GM21717 (cell line): ENCODE results near the gene THBS3.
"Not testable (repeated sequence)": the region's sequence is repeated elsewhere in the genome, so short reads cannot be mapped to it uniquely, and the experiment has no call there.

Experiments
- ATAC-seq: cut with Tn5 transposase; IDR thresholded peaks from one replicate; pipeline ENCODE4 v1.9.1; 2021; ENCODE audit warnings: mild to moderate bottlenecking, moderate library complexity; ENCODE audit not compliant: unreplicated experiment

Gene THBS3

DNA sequence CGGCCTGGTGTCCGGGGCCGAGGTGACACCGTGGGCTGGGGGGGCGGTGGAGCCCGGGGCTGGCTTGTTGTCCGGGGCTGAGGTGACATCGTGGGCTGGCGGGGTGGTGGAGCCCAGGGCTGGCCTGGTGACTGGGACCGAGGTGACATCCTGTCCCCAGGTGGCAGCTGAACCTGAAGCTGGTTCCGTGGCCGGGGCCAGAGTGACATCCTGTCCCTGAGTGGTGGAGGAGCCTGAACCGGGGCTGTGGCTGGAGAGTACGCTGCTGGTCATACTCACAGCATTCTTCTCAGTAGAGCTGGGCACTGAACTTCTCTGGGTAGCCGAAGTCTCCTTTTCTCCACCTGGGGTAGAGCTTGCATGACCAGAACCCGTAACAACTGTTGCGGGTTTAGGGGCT is 15.8 kb downstream of the THBS3 start:
- ATAC-seq, result no peak

DNA sequence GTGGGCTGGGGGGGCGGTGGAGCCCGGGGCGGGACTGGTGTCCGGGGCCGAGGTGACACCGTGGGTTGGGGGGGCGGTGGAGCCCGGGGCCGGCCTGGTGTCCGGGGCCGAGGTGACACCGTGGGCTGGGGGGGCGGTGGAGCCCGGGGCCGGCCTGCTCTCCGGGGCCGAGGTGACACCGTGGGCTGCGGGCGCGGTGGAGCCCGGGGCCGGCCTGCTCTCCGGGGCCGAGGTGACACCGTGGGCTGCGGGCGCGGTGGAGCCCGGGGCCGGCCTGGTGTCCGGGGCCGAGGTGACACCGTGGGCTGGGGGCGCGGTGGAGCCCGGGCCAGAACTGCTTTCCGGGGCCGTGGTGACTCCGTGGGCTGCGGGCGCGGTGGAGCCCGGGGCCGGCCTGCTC is 17.8 kb downstream of the THBS3 start:
- not testable (repeated sequence) for ATAC-seq

DNA sequence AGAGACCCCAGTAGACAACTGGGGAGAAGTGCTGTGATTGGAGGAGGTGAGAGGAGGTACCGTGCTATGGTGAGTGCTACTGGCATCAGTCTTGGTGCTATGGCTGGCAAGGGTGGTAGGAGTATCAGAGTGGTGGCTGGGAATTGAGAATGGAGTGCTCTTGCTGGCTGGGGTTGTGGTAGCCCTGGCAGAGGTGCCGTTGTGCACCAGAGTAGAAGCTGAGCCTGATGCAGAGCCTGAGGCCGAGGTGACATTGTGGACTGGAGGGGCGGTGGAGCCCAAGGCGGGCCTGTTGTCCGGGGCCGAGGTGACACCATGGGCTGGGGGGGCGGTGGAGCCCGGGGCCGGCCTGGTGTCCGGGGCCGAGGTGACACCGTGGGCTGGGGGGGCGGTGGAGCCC is 19.4 kb downstream of the THBS3 start:
- no peak for ATAC-seq

DNA sequence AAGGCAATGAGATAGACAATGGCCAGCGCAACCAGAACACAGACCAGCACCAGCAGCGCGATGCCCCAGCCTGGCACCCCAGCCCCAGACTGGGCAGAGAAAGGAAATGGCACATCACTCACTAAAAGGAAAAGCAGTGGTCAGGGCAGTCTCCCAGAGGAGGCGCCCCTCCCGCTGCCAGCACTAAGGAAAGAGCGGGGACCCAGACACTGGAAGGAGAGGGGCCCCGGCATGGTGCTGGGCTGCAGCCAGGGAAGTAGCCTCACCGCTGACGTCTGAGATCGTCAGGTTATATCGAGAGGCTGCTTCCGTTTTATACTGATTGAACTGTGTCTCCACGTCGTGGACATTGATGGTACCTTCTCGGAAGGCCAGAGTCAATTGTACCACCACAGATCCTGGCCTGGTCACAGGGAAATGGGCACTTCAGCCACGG is 20.2 kb downstream of the THBS3 start:
- ATAC-seq, result no peak

DNA sequence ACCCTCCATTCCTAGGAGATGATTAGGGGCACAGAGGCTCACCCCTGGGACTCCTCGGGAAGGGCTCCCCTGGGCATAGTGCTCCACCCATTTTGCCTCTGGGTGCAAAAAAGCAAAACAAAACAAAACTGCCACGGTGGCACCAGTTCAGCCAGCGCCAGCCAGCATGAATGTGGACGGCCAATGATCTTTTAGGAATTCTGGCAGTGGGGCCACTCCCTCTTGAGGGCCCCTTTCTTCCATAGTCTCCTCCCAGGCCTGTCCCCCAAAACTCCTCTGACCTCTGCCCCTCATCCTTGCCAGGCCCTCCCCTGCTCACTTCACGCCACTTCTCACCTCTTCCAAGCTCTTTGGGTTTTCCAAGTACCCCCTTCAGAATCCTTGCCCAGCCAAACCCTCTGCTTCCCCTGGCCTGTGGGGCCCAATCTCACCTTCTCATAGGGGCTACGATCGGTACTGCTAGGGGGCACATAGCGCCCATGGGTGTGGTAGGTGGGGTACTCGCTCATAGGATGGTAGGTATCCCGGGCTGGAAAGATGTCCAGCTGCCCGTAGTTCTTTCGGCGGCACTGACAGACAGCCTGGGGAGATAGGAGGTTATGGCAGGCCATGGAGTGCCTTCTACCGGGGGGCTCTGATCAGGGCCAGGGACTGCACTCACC is 20.8 kb downstream of the THBS3 start:
- no peak for ATAC-seq

DNA sequence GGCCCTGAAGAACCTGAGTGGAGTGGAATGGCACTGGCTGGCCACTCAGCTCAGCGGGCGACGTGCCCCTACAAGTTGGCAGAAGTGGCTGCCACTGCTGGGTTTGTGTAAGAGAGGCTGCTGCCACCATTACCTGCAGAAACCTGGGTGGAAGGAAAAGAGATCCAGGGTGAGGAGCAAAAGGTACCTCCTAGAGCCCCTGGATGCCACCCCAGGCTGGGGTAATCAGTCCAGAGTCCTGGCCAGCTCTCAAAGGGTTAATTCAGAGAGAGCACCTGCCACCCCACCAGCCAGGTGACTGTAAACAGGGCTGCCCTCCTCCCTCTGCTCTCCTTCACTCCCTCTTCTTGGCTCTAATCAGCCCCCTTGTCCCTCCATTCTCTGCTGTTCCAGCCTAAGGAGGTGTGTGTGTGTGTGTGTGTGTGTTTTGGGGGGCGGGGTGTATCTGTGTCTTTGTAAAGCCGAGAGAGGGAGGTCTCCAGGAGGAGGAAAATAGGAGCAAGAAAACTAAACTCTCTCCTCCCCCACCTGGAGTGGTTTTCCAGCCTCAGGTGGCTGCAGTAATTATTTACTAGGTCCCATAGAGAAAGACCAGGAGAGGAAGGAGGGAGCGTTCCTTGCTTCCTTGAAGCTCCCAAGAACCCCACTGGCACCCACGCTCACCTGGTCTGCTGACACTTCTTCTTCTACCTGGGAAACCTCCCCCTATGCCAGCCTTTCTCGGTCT is 21.5 kb downstream of the THBS3 start:
- no peak for ATAC-seq

DNA sequence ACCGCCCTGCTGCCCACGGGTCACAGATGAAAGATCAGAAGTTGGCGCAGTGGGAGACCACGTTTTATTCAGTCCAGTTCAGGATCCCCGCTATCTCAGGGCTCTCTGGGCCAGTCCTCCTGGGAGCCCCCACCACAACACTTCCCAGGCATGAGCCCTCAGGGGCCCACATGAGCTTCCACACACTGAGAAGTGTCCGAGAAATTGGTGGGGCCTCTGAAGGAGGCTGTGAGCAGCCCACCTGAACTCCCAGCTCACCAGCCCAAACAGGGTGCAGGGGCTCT is 22.0 kb downstream of the THBS3 start:
- no peak for ATAC-seq

DNA sequence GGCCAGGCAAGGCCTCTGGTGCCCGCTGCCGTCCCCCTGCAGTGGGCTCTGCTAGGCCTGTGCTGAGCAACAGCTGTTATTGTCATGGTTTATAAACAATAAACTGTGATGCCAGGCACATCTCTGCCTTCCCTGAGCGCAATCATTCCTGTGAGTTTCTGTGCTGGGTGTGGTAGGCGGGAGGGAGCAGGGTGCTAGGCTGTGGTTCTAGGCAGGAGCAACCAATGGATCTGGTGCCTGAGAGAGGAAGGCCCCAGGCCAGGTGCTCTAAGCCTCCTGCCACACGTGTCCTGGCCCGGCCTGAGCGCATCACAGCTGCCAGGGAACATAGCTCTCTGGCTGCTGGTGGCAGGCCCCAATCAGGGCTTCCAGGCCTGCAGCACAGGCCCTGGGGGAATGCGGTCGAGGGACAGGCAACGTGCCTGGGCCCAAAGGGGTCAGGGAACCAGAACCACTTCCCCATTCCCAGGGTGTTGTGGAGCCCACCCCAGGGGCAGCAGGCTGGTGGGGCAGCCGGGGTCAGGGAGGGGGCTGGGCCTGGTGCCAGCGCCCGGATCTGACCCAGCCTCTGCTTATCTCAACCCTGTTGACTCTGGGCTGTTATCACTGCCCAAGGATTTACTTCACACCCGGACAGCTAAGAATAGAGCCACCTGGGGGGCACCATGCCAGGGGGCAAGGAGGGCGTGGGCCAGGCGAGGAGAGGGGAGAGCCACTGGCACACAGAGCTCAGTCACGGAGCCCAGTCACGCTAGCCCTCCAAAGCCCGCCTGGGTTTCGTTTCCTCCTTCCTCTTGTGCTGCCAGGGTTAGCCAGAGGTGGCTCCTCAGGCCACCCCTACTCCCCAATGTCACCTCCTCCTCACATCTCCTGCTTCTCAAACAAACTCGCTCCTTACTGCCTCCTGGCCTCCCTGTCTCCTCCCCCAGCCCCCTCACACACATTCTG is 22.6 kb downstream of the THBS3 start:
- ATAC-seq, result peak; percentile 68

DNA sequence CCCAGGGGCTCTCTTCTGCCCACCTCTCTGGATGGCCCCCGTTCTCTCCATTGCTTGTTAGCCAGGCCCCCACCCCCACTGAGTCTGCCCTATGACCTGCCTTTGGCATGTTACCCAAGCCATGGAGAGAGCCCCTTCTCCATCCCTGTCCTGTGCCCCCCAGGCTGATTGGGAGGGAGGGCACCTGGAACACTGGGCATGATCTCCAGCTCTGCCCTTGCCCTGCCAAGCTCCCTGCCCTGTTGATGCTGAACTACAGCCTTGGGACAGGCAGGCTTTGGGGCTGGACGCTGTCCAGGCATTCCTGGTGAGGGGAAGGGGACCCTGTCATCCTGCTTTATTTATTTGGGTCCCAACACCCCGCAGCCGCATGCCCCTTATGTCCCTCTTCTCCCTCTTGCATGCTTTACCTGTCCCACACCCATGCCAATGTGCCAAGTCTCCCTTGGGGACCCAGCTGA is 23.3 kb downstream of the THBS3 start:
- no peak for ATAC-seq

DNA sequence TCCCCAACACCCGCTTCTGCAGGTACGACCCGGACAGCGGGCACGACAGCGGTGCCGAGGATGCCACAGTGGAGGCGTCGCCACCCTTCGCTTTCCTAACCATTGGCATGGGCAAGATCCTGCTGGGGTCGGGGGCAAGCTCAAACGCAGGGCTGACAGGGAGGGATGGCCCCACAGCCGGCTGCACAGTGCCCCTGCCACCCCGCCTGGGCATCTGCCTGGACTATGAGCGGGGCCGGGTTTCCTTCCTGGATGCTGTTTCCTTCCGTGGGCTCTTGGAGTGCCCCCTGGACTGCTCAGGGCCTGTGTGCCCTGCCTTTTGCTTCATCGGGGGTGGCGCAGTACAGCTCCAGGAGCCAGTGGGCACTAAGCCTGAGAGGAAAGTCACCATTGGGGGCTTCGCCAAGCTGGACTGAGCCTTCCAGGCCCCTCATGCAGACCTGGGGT is 23.9 kb downstream of the THBS3 start:
- no peak for ATAC-seq

DNA sequence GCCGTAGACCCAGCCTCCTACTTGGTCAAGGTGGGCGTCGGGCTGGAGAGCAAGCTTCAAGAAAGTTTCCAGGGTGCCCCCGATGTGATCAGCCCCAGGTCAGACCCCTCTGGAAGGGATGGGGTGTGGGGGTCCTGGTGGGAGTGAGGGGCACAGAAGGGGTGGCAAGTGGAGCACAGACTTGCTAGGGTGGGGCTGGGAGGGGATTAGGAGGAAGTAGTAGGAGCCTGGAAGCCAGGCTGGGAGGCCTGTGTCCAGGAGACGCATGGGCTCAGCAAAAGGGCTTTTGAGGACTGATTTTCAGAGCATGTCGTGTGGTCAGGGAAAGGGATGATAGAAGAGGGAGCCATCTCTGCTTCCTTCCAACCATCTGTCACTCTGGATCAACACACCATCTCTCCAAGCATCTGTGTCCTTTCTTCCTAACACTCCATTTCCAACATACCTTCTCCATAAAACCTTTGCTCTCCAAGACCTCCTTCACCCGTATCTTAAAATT is 25.6 kb downstream of the THBS3 start:
- no peak for ATAC-seq

DNA sequence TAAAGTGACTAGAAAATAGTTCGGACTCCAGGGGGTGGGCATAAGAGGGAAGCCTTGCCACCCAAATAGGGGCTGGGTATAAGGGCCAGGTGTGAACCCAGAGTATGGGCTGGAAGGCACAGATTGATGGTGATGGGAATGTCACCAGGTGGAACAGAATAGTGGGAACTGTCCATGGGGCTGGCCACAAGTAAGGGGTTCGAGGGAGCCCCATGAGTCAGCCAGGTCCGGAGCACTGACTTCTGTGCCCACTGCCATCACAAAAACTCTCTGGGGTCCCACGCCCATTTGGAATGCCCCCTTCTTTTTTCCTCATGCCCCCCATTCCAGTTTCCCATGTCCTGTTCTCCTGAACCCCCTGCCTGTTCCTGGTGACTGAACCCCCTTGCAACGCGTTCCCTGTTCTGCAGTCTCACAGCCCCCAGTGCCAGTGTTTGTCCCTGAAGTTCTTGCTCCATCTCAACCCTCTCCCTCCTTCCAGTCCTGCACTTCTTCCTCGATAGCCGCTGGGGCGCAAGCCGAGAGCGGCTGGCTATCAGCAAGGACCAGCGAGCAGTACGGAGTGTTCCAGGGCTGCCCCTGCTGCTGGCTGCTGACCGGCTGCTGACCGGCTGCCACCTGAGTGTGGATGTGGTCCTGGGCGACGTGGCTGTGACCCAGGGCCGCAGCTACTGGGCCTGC is 26.2 kb downstream of the THBS3 start:
- no peak for ATAC-seq

DNA sequence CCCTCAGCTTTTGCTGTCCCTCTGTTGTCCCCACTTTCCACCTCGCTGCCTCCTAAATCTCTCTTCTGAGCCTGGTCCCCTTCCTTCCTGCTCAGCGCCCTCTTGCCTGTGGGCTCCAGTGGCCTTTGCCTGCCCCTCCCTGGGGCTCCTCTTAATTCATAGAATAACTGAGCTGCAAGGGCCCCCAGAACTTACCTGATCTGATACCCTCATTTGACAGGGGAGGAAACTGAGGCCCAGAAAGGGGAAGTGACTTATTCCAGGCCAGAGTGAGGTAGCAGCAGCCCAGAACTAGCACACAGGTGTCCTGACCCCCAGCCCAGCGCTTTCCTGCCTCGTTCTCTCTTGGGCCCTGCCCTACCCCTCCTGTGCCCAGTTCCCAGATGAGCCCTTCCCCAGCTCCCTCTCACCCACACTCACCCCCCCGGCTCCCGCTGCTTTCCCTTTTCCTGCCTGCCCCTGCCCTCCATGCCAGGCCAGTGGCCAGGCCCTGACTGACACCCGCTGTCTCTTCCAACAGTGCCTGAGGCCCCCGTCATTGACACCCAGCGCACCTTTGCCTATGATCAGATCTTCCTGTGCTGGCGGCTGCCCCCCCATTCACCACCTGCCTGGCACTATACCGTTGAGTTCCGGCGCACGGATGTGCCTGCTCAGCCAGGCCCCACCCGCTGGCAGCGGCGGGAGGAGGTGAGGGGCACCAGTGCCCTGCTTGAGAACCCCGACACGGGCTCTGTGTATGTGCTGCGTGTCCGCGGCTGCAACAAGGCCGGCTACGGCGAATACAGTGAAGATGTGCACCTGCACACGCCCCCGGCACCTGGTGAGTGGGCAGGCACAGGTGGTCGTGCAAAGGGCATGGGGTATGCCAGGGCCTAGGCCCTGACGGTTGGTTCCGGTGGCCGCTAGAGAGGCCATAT is 28.3 kb downstream of the THBS3 start:
- ATAC-seq, result no peak

DNA sequence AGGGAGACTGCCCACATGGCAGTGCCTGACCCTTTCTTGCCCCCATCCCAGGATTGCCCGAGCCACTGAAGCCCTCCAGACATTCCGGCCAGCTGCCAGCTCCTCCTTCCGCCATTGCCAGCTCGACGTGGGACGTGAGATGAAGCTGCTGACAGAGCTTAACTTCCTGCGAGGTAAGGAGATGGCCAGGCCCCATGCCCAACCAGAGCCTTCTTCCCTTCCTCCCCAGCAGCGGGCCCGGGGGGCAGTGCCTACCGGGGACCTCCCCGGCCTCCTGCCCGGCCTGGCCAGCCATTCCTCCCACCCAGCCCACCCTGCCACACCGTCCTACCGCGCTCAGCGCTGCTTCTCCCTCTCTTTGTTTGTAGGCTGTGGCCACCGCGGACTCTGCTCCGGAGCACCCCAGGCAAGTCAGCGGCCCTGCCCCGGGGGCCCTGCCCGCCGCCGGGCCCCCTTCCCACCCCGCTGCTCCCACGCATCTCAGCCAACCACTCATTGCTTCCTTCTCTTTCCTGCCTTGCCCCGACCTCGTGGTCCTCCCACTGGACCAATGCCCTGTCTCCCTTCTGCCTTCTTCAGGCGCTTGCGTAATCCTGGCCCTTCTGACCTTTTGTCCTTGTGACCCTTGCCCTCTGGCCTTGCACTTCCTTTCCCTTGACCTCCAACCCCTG is 29.1 kb downstream of the THBS3 start:
- no peak for ATAC-seq

DNA sequence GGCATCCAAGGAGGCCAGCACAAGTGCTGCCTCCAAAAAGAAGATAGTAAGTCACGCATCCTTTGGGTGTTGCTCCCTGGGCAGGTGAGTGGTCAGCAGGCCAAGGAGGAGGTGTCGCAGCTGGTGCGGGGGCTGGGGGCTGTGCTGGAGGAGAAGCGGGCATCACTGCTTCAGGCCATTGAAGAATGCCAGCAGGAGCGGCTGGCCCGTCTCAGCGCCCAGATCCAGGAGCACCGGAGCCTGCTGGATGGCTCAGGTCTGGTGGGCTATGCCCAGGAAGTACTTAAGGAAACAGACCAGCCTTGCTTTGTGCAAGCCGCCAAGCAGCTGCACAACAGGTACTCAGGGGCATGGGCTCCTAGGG is 29.8 kb downstream of the THBS3 start:
- no peak for ATAC-seq

DNA sequence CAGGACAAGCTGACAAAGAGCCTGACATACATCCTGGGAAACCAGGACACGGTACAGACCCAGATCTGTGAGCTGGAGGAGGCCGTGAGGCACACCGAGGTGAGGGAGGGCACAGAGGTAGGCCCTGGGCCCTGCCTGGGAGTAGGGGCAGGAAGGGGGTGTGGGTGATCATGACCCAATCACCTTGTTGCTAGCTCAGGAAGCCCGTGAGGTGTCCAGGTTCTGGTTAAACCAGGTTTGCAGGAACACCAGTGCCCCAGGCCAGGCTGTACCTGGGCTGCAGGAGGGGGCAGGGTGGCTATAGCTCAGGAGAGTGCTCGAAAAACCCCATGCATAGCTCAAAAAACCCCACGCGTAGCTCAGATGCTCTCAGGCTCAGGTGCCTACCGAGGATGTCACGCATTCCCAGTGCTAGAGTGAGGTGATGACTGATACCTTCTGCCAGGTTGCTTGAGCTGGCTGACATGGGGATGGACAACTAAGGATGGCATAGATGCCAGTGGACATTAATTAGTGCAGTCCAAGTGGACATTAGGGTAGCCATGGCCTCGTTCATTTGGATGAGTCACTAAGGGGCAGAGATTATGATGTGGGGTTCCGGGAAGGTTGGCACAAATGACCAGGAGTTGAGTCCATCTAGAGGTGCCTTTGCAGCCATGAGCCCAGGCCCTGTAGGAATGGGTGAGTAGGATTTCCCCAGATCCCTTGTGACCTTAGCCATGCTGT is 30.3 kb downstream of the THBS3 start:
- ATAC-seq, result no peak

DNA sequence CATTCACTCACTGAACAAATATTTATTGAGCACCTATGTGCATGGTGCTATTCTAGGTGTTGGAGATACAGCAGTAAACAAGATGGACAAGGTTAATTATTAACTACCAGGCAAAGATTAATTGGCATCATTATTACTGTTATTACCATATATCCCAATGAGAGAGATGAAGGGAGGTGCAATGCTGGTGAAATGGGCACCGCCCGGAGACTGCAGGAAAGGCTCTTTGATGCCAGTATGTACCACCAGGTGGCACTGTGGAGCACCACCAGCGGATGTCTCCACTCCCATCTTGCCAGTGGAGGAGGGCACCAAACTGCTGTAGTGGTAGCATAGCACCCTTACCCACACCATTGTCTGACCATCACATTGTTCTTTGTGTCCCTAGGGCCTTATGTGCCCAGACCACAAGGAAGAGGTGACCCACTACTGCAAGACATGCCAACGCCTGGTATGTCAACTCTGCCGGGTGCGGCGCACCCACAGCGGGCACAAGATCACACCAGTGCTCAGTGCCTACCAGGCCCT is 31.1 kb downstream of the THBS3 start:
- ATAC-seq, result no peak

DNA sequence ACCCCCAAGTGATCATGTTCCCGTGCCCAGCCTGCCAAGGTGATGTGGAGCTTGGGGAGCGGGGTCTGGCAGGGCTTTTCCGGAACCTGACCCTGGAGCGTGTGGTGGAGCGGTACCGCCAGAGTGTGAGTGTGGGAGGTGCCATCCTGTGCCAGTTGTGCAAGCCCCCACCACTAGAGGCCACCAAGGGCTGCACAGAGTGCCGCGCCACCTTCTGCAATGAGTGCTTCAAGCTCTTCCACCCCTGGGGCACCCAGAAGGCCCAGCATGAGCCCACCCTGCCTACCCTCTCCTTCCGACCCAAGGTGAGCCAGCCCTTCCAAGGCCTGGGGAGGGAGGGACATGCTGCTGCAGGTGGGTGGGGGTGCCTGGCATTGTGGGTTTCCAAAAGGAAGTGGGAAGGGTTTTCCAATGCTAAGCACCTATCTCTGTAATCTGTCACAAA is 31.7 kb downstream of the THBS3 start:
- no peak for ATAC-seq
